ENCODE results near the gene TNP2.

The TNP2 gene

GRCh38 chr16:11255737-11256660, 13.1 kb downstream of the TNP2 start, which contains the start of gene SOCS1:
SOCS1 (minus strand) TSS chr16:11256204; CDS start chr16:11255478, 726 bp downstream.
- peaks cover 48% of the 10 kb centered on the region for H3K4me1 ChIP-seq (ENCODE audit: control insufficient read depth, insufficient read depth, low read length, poor library complexity, severe bottlenecking)
- H3K36me3 ChIP-seq (ENCODE audit: control insufficient read depth, insufficient read depth, low read length): no peaks in the 10 kb centered on the region
- H3K27me3 ChIP-seq (replicated peaks; ENCODE audit: control insufficient read depth, insufficient read depth, low read length, poor library complexity, severe bottlenecking): no peaks in the 10 kb centered on the region
- DNase-seq: peak; percentile 76 to 84 (median 78)
- no peaks in the 10 kb centered on the region for H3K9me3 ChIP-seq (ENCODE audit: control insufficient read depth, low read length)
- H3K27ac ChIP-seq (ENCODE audit: insufficient read depth, low read length, poor library complexity, severe bottlenecking): peak within 1 kb of the TSS; percentile 86
- peak within 1 kb of the TSS; percentile 84 for H3K4me3 ChIP-seq (ENCODE audit: insufficient read depth, low read depth, low read length, poor library complexity, severe bottlenecking)

GRCh38 chr16:11254913-11255736, 14.0 kb downstream of the TNP2 start:
- no peaks in the 10 kb centered on the region for H3K9me3 ChIP-seq (ENCODE audit: control insufficient read depth, low read length)
- H3K27ac ChIP-seq (ENCODE audit: insufficient read depth, low read length, poor library complexity, severe bottlenecking): peak overlapping the region; percentile 79
- peak; percentile 50 to 58 (median 50) for DNase-seq
- peak overlapping the region; percentile 84 for H3K4me3 ChIP-seq (ENCODE audit: insufficient read depth, low read depth, low read length, poor library complexity, severe bottlenecking)
- H3K4me1 ChIP-seq (ENCODE audit: control insufficient read depth, insufficient read depth, low read length, poor library complexity, severe bottlenecking): peaks cover 48% of the 10 kb centered on the region
- H3K36me3 ChIP-seq (ENCODE audit: control insufficient read depth, insufficient read depth, low read length): no peaks in the 10 kb centered on the region
- no peaks in the 10 kb centered on the region for H3K27me3 ChIP-seq (replicated peaks; ENCODE audit: control insufficient read depth, insufficient read depth, low read length, poor library complexity, severe bottlenecking)

GRCh38 chr16:11253995-11254912, 14.9 kb downstream of the TNP2 start:
- Histone ChIP-seq H3K4me3 (ENCODE audit: insufficient read depth, low read depth, low read length, poor library complexity, severe bottlenecking) (peak overlapping the region; percentile 84), H3K36me3 (ENCODE audit: control insufficient read depth, insufficient read depth, low read length) (no peaks in the 10 kb centered on the region), H3K9me3 (ENCODE audit: control insufficient read depth, low read length) (no peaks in the 10 kb centered on the region), H3K27me3 (replicated peaks; ENCODE audit: control insufficient read depth, insufficient read depth, low read length, poor library complexity, severe bottlenecking) (no peaks in the 10 kb centered on the region), H3K27ac (ENCODE audit: insufficient read depth, low read length, poor library complexity, severe bottlenecking) (peak overlapping the region; percentile 79), H3K4me1 (ENCODE audit: control insufficient read depth, insufficient read depth, low read length, poor library complexity, severe bottlenecking) (peaks cover 48% of the 10 kb centered on the region)
- DNase-seq: no peak

GRCh38 chr16:11253009-11253994, 15.8 kb downstream of the TNP2 start:
- Histone ChIP-seq H3K4me1 (ENCODE audit: control insufficient read depth, insufficient read depth, low read length, poor library complexity, severe bottlenecking) (peaks cover 41% of the 10 kb centered on the region), H3K27ac (ENCODE audit: insufficient read depth, low read length, poor library complexity, severe bottlenecking) (peak overlapping the region; percentile 79), H3K36me3 (ENCODE audit: control insufficient read depth, insufficient read depth, low read length) (no peaks in the 10 kb centered on the region), H3K4me3 (ENCODE audit: insufficient read depth, low read depth, low read length, poor library complexity, severe bottlenecking) (peak overlapping the region; percentile 84), H3K27me3 (replicated peaks; ENCODE audit: control insufficient read depth, insufficient read depth, low read length, poor library complexity, severe bottlenecking) (no peaks in the 10 kb centered on the region), H3K9me3 (ENCODE audit: control insufficient read depth, low read length) (no peaks in the 10 kb centered on the region)
- DNase-seq: peak; percentile 39 to 60 (median 44)

- H3K27me3 ChIP-seq (replicated peaks; ENCODE audit: control insufficient read depth, insufficient read depth, low read length, poor library complexity, severe bottlenecking): no peaks in the 10 kb centered on the region
- H3K4me1 ChIP-seq (ENCODE audit: control insufficient read depth, insufficient read depth, low read length, poor library complexity, severe bottlenecking): peaks cover 33% of the 10 kb centered on the region
- H3K36me3 ChIP-seq (ENCODE audit: control insufficient read depth, insufficient read depth, low read length): no peaks in the 10 kb centered on the region
- peak overlapping the region; percentile 5 for H3K4me3 ChIP-seq (ENCODE audit: insufficient read depth, low read depth, low read length, poor library complexity, severe bottlenecking)
- no peaks in the 10 kb centered on the region for H3K9me3 ChIP-seq (ENCODE audit: control insufficient read depth, low read length)
- no peak for DNase-seq
- peak overlapping the region; percentile 79 for H3K27ac ChIP-seq (ENCODE audit: insufficient read depth, low read length, poor library complexity, severe bottlenecking)
Measured at GRCh38 chr16:11252482-11252931, 16.6 kb downstream of the TNP2 start.

- H3K9me3 ChIP-seq (ENCODE audit: control insufficient read depth, low read length): no peaks in the 10 kb centered on the region
- H3K4me3 ChIP-seq (ENCODE audit: insufficient read depth, low read depth, low read length, poor library complexity, severe bottlenecking): peak overlapping the region; percentile 5
- H3K27ac ChIP-seq (ENCODE audit: insufficient read depth, low read length, poor library complexity, severe bottlenecking): peak overlapping the region; percentile 79
- peak; percentile 49 to 68 (median 64) for DNase-seq
- H3K36me3 ChIP-seq (ENCODE audit: control insufficient read depth, insufficient read depth, low read length): no peaks in the 10 kb centered on the region
- H3K4me1 ChIP-seq (ENCODE audit: control insufficient read depth, insufficient read depth, low read length, poor library complexity, severe bottlenecking): peaks cover 26% of the 10 kb centered on the region
- no peaks in the 10 kb centered on the region for H3K27me3 ChIP-seq (replicated peaks; ENCODE audit: control insufficient read depth, insufficient read depth, low read length, poor library complexity, severe bottlenecking)
Measured at GRCh38 chr16:11251525-11252481, 17.3 kb downstream of the TNP2 start.

GRCh38 chr16:11250786-11251524, 18.2 kb downstream of the TNP2 start:
- Histone ChIP-seq H3K27me3 (replicated peaks; ENCODE audit: control insufficient read depth, insufficient read depth, low read length, poor library complexity, severe bottlenecking) (no peaks in the 10 kb centered on the region), H3K9me3 (ENCODE audit: control insufficient read depth, low read length) (no peaks in the 10 kb centered on the region), H3K4me3 (ENCODE audit: insufficient read depth, low read depth, low read length, poor library complexity, severe bottlenecking) (no peak overlapping the region), H3K36me3 (ENCODE audit: control insufficient read depth, insufficient read depth, low read length) (no peaks in the 10 kb centered on the region), H3K27ac (ENCODE audit: insufficient read depth, low read length, poor library complexity, severe bottlenecking) (peak overlapping the region; percentile 49), H3K4me1 (ENCODE audit: control insufficient read depth, insufficient read depth, low read length, poor library complexity, severe bottlenecking) (peaks cover 23% of the 10 kb centered on the region)
- DNase-seq: no peak

Data from effector memory CD4-positive, alpha-beta T cell (primary cell).